ENCODE data around the gene GNAS-AS1.
A peak's percentile ranks its signal among the peaks of the same experiment; 100 is the strongest.
"Not testable (repeated sequence)": the region's sequence is repeated elsewhere in the genome, so short reads cannot be mapped to it uniquely, and the experiment has no call there.

GNAS-AS1 gene

GRCh38 chr20:58833921-58834320 lies 16.8 kb downstream of the GNAS-AS1 start:
- DNase-seq = no peak

GRCh38 chr20:58832457-58832856 lies 18.2 kb downstream of the GNAS-AS1 start:
- no peak for DNase-seq

- peak; percentile 71 for DNase-seq
These were observed 21.2 kb downstream of the GNAS-AS1 start for GRCh38 chr20:58829531-58829941.

- not testable (repeated sequence) for DNase-seq
These were observed 21.9 kb downstream of the GNAS-AS1 start for GRCh38 chr20:58828804-58829203.

- no peak for DNase-seq
These were observed 22.6 kb downstream of the GNAS-AS1 start for GRCh38 chr20:58828136-58828535.

GRCh38 chr20:58826271-58826670 lies 24.4 kb downstream of the GNAS-AS1 start:
- no peak for DNase-seq

GRCh38 chr20:58825450-58825849 lies 25.3 kb downstream of the GNAS-AS1 start:
- no peak for DNase-seq

- peak; percentile 56 for DNase-seq
These were observed 25.9 kb downstream of the GNAS-AS1 start for GRCh38 chr20:58824843-58825242.

GRCh38 chr20:58822748-58823730 lies 27.7 kb downstream of the GNAS-AS1 start:
- peak; percentile 80 for DNase-seq

GRCh38 chr20:58822149-58822548 lies 28.6 kb downstream of the GNAS-AS1 start:
- DNase-seq = peak; percentile 73

- DNase-seq = not testable (repeated sequence)
These were observed 30.2 kb downstream of the GNAS-AS1 start for GRCh38 chr20:58820515-58820914.

- no peak for DNase-seq
These were observed 30.8 kb downstream of the GNAS-AS1 start for GRCh38 chr20:58819921-58820320.

- DNase-seq = no peak
These were observed 32.0 kb downstream of the GNAS-AS1 start for GRCh38 chr20:58818586-58819285.

GRCh38 chr20:58817748-58818147 lies 33.0 kb downstream of the GNAS-AS1 start:
- no peak for DNase-seq

- no peak for DNase-seq
These were observed 33.6 kb downstream of the GNAS-AS1 start for GRCh38 chr20:58816957-58817651.

- no peak for DNase-seq
These were observed 34.7 kb downstream of the GNAS-AS1 start for GRCh38 chr20:58816051-58816450.

- DNase-seq = no peak
These were observed 35.3 kb downstream of the GNAS-AS1 start for GRCh38 chr20:58815448-58815847.

GRCh38 chr20:58813369-58813768 lies 37.3 kb downstream of the GNAS-AS1 start:
- DNase-seq = no peak

GRCh38 chr20:58811334-58811733 lies 39.4 kb downstream of the GNAS-AS1 start:
- no peak for DNase-seq

- DNase-seq = no peak
These were observed 39.8 kb downstream of the GNAS-AS1 start for GRCh38 chr20:58810879-58811250.

GRCh38 chr20:58810116-58810878 lies 40.4 kb downstream of the GNAS-AS1 start:
- no peak for DNase-seq

- DNase-seq = no peak
These were observed 42.2 kb downstream of the GNAS-AS1 start for GRCh38 chr20:58808271-58809046.

All from femur (tissue), 1 donor.